HCEC 1CT (cell line): Measurements from ENCODE around the gene TAOK3.

ENCODE experiments used
- DNase-seq: peaks from one replicate; pipeline ENCODE4 v3.0.0-alpha.2; 2017

The TAOK3 gene

GRCh38 chr12:118126119-118126757 is 246.5 kb downstream of the TAOK3 start:
- no peak for DNase-seq

GRCh38 chr12:118125743-118126118 is 247.0 kb downstream of the TAOK3 start:
- DNase-seq: no peak

GRCh38 chr12:118124333-118124874 is 248.3 kb downstream of the TAOK3 start:
- DNase-seq: no peak

- no peak for DNase-seq
These were observed 250.4 kb downstream of the TAOK3 start for GRCh38 chr12:118122264-118122663.

GRCh38 chr12:118120579-118121363 is 251.9 kb downstream of the TAOK3 start:
- DNase-seq: peak; percentile 66

GRCh38 chr12:118119449-118119879 is 253.2 kb downstream of the TAOK3 start:
- DNase-seq: no peak

GRCh38 chr12:118109088-118109487 is 263.6 kb downstream of the TAOK3 start:
- no peak for DNase-seq

- DNase-seq: no peak
These were observed 265.0 kb downstream of the TAOK3 start for GRCh38 chr12:118107694-118108093.

- no peak for DNase-seq
These were observed 265.7 kb downstream of the TAOK3 start for GRCh38 chr12:118107011-118107410.

- peak; percentile 64 for DNase-seq
These were observed 268.9 kb downstream of the TAOK3 start, which contains the start of gene VSIG10 for GRCh38 chr12:118103601-118104382. Gene VSIG10, minus strand, starts transcription at chr12:118104011. Its CDS starts 340 bp downstream, at chr12:118103671.

- DNase-seq: peak; percentile 2
These were observed 269.5 kb downstream of the TAOK3 start for GRCh38 chr12:118103201-118103600.

- DNase-seq: no peak
These were observed 270.1 kb downstream of the TAOK3 start for GRCh38 chr12:118102609-118103008.

- no peak for DNase-seq
These were observed 270.6 kb downstream of the TAOK3 start for GRCh38 chr12:118102070-118102469.

- no peak for DNase-seq
These were observed 271.7 kb downstream of the TAOK3 start for GRCh38 chr12:118101051-118101450.
